Left kidney (tissue), 2 donors: Measurements from ENCODE around the gene EBF3. TPM values are rescaled to one million over a fixed set of nuclear protein-coding genes. Genes with fewer than 3 reads are reported as not detected.
"Not testable (repeated sequence)": the region's sequence is repeated elsewhere in the genome, so short reads cannot be mapped to it uniquely, and the experiment has no call there.

ENCODE experiments used
- DNase-seq: peaks from one replicate; pipeline ENCODE4 v3.0.0-alpha.2; 2013
- polyA plus RNA-seq: library from polyadenylated mRNA; unstranded; fragments of 120-200 nt; gene quantifications from one replicate; pipeline ENCODE4 v1.2.1, GENCODE V29; 2013; ENCODE audit not compliant: insufficient read length

Gene EBF3
- polyA plus RNA-seq, 1 donor = 2.7 TPM

- DNase-seq = no peak
These were observed 34.5 kb downstream of the EBF3 start for GRCh38 chr10:129929343-129930292.

GRCh38 chr10:129927351-129928120 is 36.5 kb downstream of the EBF3 start:
- DNase-seq = no peak

- DNase-seq = no peak
These were observed 37.7 kb downstream of the EBF3 start for GRCh38 chr10:129926066-129927055.

GRCh38 chr10:129924375-129925085 is 39.5 kb downstream of the EBF3 start:
- no peak for DNase-seq

- DNase-seq = no peak
These were observed 41.4 kb downstream of the EBF3 start for GRCh38 chr10:129922598-129923123.

- DNase-seq = no peak
These were observed 42.1 kb downstream of the EBF3 start for GRCh38 chr10:129921801-129922597.

GRCh38 chr10:129921065-129921670 is 42.9 kb downstream of the EBF3 start:
- DNase-seq = no peak

GRCh38 chr10:129920187-129920586 is 43.9 kb downstream of the EBF3 start:
- not testable (repeated sequence) for DNase-seq

- no peak for DNase-seq
These were observed 44.7 kb downstream of the EBF3 start for GRCh38 chr10:129919358-129919757.

GRCh38 chr10:129918836-129919235 is 45.2 kb downstream of the EBF3 start:
- no peak for DNase-seq

- no peak for DNase-seq
These were observed 45.7 kb downstream of the EBF3 start for GRCh38 chr10:129918401-129918800.

GRCh38 chr10:129917936-129918335 is 46.1 kb downstream of the EBF3 start:
- DNase-seq = no peak

- DNase-seq = no peak
These were observed 47.5 kb downstream of the EBF3 start for GRCh38 chr10:129916506-129916995.

GRCh38 chr10:129915526-129916378 is 48.3 kb downstream of the EBF3 start:
- no peak for DNase-seq

GRCh38 chr10:129914960-129915359 is 49.1 kb downstream of the EBF3 start:
- DNase-seq = no peak

GRCh38 chr10:129914153-129914855 is 49.8 kb downstream of the EBF3 start:
- no peak for DNase-seq

- no peak for DNase-seq
These were observed 50.9 kb downstream of the EBF3 start for GRCh38 chr10:129912986-129913695.
